Activated CD8-positive, alpha-beta memory T cell treated with anti-CD3 and anti-CD28 coated beads, Interleukin-2, amount 10 ng/mL, durations not matched to agents 7 days and 5 days (primary cell): ENCODE data around the gene CLDN11. TPM values are rescaled to one million over a fixed set of nuclear protein-coding genes. Genes with fewer than 3 reads are reported as not detected.

ENCODE experiments used
- microRNA-seq: library from miRNA; unstranded; fragments of <30 nt; microRNA quantifications from one replicate; pipeline ENCODE4 v1.2.0, GENCODE V29; 2022
- total RNA-seq, 2 experiments: library from RNA; stranded (reverse); gene quantifications; one replicate each; pipeline ENCODE4 v1.2.3, GENCODE V29; 2021

Gene CLDN11
- total RNA-seq, 2 experiments from 2014 or later, result 0.16 TPM; not detected in 1

Small RNAs within 50 kb of the gene (microRNA-seq; reads per million reads assigned to microRNA genes)
- gene MIR6828, result not detected

Other genes starting within 250 kb of the CLDN11 start
- gene PHC3, start 237.1 kb upstream of the CLDN11 start, total RNA-seq, result 10 to 100 TPM; 51.4 to 78.3 TPM
- 10 to 100 TPM; 13.3 to 16.4 TPM for gene PRKCI, start 196.4 kb upstream of the CLDN11 start, total RNA-seq
- gene SKIL, start 61.2 kb upstream of the CLDN11 start, total RNA-seq, result 10 to 100 TPM; 13.9 to 20.9 TPM
- gene SLC7A14, start 167.2 kb downstream of the CLDN11 start, total RNA-seq, result not detected